Lower leg skin (tissue), 3 donors: ENCODE results near the gene GSC2.

ENCODE experiments used
- CTCF ChIP-seq, 3 donors: fragments of 450-650 bp; IDR thresholded peaks; one replicate each; pipeline ENCODE4 v1.5.1; 2016; ENCODE audit warnings: antibody characterized with exemption in 3 of 3, mild to moderate bottlenecking in 3 of 3, moderate library complexity in 2 of 3
- POLR2A ChIP-seq, 2 donors: fragments of 450-650 bp; IDR thresholded peaks; one replicate each; pipeline ENCODE4 v1.6.1; 2016 to 2017; ENCODE audit warnings: antibody characterized with exemption in 2 of 2, mild to moderate bottlenecking in 1 of 2, moderate library complexity in 1 of 2

DNA sequence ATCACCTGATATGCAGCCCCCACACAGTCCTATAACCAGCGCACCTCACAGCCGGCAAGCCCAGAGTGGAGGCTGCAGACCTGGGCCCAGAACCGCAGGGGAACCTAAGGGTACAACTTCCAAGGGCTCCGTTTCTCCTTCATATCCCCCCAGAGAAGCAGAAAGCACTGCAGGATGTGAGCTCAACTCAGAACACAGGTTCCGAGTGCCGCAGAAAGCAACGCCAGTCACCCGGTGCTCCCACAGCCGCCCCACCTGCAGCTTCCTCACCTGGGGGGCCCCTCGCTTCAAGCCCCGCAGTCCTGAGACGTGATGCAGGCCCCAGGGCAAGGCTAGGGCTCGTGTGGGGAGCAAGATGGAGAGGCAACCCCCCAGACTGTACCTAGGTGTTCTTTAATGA lies 16.5 kb downstream of the GSC2 start:
- TF ChIP-seq POLR2A (IDR thresholded peaks at IDR 0.05) (no peak), CTCF (IDR thresholded peaks at IDR 0.05) (no peak)
